Gastroesophageal sphincter (tissue), 3 donors: Measurements from ENCODE around the gene FBXO8.

Experiments used
- CTCF ChIP-seq, 4 experiments: fragments of 200-600 bp in 2 of 4; fragments of 450-650 bp in 2 of 4; sonication (generic) in 1 of 4; IDR thresholded peaks; one replicate each; pipeline ENCODE4 v1.5.1; 2017 to 2019; ENCODE audit warnings: antibody characterized with exemption in 4 of 4, mild to moderate bottlenecking in 2 of 4, moderate library complexity in 2 of 4
- POLR2A ChIP-seq, 2 donors: fragments of 450-650 bp; IDR thresholded peaks; one replicate each; pipeline ENCODE4 v1.6.1; 2017; ENCODE audit warnings: antibody characterized with exemption in 2 of 2, mild to moderate bottlenecking in 2 of 2, moderate library complexity in 1 of 2

GRCh38 chr4:174312993-174313392, 29.5 kb upstream of the FBXO8 start:
- TF ChIP-seq CTCF (IDR thresholded peaks at IDR 0.05) (no peak), POLR2A (IDR thresholded peaks at IDR 0.05) (no peak)
